Measurements from ENCODE around the gene PCSK4.

Gene PCSK4

DNA sequence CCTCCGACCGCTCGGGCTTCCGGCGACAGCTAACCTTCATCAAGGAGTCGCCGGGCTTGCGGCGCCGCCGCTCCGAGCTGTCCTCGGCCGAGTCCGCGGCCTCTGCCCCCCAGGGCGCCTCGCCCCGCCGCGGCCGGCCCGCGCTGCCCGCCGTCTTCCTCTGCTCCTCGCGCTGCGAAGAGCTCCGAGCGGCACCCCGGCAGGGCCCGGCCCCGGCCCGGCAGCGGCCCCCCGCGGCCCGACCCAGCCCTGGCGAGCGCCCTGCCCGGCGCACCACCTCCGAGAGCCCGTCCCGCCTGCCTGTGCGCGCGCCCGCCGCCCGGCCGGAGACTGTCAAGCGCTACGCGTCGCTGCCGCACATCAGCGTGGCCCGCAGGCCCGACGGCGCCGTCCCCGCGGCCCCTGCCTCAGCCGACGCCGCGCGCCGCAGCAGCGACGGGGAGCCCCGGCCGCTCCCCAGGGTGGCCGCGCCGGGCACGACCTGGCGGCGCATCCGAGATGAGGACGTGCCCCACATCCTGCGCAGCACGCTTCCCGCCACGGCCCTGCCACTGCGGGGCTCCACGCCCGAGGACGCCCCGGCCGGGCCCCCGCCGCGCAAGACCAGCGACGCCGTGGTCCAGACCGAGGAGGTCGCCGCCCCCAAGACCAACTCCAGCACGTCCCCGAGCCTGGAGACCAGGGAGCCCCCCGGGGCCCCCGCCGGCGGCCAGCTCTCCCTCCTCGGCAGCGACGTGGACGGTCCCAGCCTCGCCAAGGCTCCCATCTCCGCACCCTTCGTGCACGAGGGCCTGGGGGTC, 20.7 kb downstream of the PCSK4 start:
- DNase-seq: no peak

GRCh38 chr19:1468821-1469254, 21.3 kb downstream of the PCSK4 start:
- peak; percentile 71 for DNase-seq

GRCh38 chr19:1468274-1468820, 21.8 kb downstream of the PCSK4 start:
- no peak for DNase-seq

- no peak for DNase-seq
Measured at GRCh38 chr19:1467490-1468273, 22.5 kb downstream of the PCSK4 start.

DNA sequence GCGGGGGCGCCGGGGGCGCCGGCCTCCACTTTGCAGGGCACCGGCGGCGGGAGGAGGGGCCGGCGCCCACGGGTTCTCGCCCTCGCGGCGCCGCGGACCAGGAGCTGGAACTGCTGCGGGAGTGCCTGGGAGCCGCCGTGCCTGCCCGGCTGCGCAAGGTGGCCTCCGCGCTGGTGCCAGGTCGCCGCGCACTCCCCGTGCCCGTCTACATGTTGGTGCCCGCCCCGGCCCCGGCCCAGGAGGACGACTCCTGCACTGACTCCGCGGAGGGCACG, 23.0 kb downstream of the PCSK4 start:
- no peak for DNase-seq

GRCh38 chr19:1466461-1467214, 23.5 kb downstream of the PCSK4 start:
- no peak for DNase-seq

- DNase-seq: no peak
Measured at GRCh38 chr19:1466018-1466460, 24.1 kb downstream of the PCSK4 start.

DNA sequence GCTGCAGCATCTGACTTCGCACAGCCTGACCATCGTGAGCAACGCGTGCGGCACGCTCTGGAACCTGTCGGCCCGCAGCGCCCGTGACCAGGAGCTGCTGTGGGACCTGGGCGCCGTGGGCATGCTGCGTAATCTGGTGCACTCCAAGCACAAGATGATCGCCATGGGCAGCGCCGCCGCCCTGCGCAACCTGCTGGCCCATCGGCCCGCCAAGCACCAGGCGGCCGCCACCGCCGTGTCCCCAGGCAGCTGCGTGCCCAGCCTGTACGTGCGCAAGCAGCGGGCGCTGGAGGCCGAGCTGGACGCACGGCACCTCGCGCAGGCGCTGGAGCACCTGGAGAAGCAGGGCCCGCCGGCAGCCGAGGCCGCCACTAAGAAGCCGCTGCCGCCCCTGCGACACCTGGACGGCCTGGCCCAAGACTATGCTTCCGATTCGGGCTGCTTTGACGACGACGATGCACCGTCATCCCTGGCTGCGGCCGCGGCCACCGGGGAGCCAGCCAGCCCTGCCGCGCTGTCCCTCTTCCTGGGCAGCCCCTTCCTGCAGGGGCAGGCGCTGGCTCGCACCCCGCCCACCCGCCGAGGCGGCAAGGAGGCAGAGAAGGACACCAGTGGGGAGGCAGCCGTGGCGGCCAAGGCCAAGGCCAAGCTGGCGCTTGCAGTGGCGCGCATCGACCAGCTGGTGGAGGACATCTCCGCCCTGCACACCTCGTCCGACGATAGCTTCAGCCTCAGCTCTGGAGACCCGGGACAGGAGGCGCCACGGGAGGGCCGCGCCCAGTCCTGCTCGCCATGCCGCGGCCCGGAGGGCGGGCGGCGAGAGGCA, 24.7 kb downstream of the PCSK4 start:
- DNase-seq: peak; percentile 80

DNA sequence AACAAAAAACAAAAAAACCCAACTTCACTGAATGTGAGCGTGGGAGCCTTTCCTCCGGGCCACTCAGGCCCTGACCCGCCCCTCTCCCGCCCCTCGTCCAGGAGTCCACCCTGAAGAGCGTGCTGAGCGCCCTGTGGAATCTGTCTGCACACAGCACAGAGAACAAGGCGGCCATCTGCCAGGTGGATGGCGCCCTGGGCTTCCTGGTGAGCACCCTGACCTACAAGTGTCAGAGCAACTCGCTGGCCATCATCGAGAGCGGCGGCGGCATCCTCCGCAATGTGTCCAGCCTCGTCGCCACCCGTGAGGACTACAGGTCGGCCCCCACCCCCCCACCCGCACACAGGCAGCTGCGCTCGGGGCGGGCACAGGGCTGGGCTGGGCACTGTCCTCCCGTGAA, 28.3 kb downstream of the PCSK4 start:
- DNase-seq: no peak

GRCh38 chr19:1460033-1460995, 29.8 kb downstream of the PCSK4 start:
- DNase-seq: no peak

DNA sequence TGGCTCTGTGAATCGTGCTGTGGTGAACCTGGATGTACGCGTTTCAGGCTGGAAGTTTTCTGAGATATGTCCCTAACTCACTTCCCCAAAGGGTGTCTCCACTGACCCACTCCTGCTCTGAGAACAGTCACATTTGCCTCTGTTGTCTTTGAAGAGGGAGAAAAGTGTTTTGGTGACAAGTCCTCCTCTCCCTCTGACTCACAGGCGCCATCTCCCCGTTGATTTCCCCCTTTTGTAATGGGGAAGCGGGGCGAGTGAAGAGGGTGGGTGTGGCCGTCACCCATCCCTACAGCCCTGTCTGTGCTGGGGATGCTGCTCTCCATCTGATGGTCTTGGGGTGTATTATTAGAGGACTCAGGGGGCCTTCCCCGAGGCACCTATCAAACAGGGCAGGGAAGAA, 30.7 kb downstream of the PCSK4 start:
- no peak for DNase-seq

DNA sequence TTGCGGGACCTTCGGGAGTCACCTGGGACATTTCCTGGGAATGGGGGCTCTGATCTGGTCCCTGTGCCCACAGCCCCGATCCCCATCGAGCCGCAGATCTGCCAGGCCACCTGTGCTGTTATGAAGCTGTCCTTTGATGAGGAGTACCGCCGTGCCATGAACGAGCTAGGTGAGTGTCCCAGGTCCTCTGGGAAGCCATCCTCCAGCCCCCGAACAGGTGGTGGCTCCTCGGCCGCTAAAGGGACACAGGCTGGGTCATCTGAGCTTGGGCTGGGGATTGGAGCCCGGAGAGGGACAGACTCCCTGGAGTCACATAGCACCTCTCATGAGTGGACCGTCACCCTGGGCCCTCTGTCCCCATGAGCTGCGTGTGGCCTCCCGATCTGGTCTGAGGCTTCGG, 32.3 kb downstream of the PCSK4 start:
- DNase-seq: no peak

- DNase-seq: no peak
Measured at GRCh38 chr19:1457031-1457739, 33.0 kb downstream of the PCSK4 start.

DNA sequence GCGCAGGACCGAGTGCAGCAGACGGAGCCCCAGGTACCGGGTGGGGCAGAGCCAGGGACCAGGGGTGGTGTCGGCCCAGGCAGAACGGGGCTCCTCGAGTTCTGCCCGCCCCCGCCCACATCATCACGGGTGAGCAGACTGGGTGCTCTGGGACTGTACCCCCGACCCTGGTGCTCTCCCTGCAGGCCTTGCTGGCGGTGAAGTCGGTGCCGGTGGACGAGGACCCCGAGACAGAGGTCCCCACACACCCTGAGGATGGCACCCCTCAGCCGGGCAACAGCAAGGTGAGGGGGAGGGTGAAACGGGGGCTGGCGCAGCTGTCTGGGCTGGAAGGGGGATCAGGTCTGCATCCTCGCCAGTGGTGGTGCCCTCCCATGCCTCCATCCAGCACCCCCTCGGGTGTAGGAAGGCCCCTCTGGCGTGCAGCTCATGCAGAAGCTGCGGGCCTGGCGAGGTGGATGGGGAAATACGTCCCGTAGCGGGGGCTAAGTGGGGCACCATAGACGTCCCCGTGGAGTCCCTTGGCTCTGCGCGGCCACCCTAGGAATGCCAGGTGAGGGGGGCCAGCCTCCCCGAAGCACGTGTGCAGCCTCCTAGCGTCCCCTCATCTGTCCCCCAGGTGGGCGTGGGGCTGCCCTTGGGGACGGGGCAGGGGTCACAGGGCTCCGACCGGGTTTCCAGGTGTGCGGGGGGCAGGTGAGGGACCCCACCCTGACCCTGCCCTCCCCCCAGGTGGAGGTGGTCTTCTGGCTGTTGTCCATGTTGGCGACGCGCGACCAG, 33.8 kb downstream of the PCSK4 start:
- no peak for DNase-seq

- peak; percentile 90 for DNase-seq
Measured at GRCh38 chr19:1455336-1456120, 34.6 kb downstream of the PCSK4 start.

- DNase-seq: peak; percentile 79
Measured at GRCh38 chr19:1455002-1455335, 35.2 kb downstream of the PCSK4 start.

DNA sequence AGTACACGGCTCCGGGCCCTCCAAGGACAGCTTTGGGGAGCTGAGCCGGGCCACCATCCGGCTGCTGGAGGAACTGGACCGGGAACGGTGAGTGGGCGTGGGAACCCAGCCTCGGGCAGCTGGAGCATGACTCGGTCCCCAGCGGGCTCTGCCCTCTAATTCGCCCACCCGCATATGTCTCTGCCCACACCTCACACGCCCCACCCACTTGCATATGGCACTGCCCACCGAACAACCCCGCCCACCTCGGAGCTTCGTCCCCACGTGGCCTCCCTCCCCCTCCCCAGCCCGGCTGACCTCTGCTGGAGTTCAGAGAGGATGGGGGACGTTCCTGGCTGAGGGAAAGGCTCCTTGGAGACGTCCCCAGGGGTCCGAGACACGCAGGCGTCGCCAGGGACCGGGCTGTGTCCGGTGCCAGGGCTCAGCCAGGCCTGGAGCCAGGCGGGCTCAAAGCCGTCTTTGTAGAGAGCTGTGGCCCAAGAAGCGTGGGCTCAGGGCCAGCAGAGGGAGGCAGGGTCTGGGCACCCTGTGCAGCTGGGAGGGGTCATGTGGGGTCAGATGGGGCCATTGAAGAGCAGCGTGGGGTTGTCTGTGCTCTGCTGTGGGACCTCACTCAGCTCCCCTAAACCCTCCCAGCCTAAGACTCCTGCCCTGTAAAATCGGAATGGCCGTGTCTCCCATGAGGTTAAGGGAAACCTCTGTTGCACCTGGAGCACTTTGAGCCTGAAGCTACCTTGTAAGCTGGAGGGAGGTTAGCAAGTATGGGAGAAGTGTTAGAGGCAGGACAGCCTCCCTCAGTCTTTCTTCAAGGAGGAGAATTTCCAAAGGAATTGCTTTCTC, 36.4 kb downstream of the PCSK4 start:
- DNase-seq: peak; percentile 56
